ENCODE measurements around the gene XAB2.
"Not testable (repeated sequence)": the region's sequence is repeated elsewhere in the genome, so short reads cannot be mapped to it uniquely, and the experiment has no call there.

XAB2 gene

GRCh38 chr19:7648265-7649014 lies 19.1 kb upstream of the XAB2 start:
- no peak for DNase-seq

DNA sequence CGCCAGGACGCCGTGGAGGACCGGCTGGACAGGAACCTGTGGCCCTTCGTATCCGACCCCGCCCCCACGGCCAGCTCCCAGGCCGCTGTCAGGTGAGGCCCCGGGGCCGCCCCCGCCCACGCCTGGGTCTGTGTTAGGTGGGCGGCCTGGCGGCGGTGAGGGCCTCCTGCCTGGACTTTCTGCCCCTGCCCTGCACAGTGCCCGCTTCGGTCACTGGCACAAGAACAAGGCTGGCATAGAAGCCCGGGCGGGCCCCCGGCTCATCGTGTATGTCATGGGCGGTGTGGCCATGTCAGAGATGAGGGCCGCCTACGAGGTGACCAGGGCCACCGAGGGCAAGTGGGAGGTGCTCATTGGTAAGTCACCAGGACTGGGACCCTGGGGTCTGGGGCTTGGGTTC lies 17.8 kb upstream of the XAB2 start:
- no peak for DNase-seq

GRCh38 chr19:7646426-7646700 lies 17.0 kb upstream of the XAB2 start:
- no peak for DNase-seq

DNA sequence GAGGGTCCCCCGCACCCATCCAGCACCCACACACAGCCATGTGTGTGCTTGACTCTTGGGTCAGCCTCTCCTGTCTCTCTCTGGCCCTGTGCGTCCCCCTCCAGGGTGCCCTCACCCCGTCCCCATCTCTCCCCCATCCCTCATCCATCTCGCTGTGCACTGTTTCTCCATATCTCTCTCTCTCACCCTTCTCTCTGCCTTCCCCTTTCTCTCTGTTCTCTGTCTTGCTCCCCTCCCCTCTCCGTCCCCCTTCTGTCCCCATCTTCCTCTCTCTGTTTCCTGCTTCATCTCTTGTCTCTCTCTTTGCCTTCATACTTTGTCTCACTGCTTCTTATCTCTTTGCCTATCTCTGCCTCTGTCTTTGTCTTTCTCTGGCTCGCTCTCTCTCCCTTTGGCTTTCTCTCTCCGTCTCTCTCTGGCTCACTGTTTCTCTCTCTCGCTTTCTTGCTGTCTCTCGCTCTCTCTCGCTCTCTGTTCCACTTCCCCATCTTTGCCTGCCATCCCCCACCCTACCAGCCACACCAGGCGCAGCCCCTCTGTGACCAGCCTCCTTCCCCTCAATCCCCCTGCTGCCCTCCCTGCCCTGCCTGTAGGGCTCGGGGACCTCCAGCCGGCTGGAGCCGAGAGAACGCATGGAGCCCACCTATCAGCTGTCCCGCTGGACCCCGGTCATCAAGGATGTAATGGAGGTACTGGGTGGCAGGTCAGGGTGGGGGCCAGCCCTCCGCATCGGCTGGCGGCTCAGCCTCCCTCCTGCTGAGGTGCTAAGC lies 16.5 kb upstream of the XAB2 start:
- no peak for DNase-seq

GRCh38 chr19:7645163-7645562 lies 15.8 kb upstream of the XAB2 start:
- DNase-seq: no peak

DNA sequence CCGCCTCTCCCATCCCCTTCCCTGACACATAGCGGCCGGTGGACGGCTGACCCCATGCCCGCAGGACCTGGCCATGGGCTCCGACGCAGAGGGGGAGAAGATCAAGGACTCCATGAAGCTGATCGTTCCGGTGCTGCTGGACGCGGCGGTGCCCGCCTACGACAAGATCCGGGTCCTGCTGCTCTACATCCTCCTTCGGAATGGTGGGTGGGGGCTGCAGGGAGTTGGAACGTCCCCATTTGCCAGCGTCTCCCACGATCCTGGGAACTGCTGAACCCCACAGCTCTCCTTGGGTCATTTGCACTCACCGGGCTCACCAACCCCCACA lies 15.2 kb upstream of the XAB2 start:
- no peak for DNase-seq

GRCh38 chr19:7643629-7644549 lies 14.5 kb upstream of the XAB2 start:
- not testable (repeated sequence) for DNase-seq

GRCh38 chr19:7643031-7643415 lies 13.7 kb upstream of the XAB2 start:
- DNase-seq: no peak

GRCh38 chr19:7642295-7643030 lies 13.1 kb upstream of the XAB2 start:
- no peak for DNase-seq

DNA sequence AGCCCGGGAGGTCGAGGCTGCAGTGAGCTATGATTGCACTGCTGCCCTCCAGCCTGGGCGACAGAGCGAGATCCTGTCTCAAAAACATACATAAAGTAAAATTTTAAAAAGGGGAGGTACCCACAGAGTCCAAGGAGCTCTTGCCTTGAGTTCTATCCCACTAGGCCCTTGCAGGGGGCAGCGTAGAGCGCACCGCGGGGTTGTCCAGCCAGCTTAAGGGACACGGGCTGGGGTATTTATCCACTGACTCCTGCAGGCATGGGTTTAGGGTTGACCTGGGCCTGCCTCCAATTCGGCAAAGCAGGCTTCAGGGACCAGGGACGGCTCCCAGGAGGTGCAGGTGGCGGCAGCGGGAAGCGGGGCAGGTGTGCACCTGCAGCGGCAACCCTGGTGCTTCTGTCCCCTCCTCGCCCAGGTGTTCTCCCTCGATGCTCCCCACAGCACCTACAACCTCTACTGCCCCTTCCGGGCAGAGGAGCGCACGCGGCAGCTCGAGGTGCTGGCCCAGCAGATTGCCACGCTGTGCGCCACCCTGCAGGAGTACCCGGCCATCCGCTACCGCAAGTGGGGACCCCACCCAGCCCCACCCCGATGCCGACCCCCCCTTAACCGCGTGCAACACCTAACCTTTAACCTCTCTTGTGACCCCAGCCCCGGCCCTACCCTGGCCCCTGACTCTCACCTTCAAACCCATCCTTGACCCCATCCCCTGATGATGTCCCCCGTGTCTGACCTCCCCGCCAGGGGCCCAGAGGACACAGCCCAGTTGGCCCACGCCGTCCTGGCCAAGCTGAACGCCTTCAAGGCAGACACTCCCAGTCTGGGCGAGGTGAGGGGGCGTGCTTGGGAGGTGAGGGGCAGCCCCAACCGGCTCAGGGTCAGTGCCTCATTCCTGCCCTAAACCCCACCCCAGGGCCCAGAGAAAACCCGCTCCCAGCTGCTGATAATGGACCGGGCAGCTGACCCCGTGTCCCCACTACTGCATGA lies 12.2 kb upstream of the XAB2 start:
- DNase-seq: no peak

DNA sequence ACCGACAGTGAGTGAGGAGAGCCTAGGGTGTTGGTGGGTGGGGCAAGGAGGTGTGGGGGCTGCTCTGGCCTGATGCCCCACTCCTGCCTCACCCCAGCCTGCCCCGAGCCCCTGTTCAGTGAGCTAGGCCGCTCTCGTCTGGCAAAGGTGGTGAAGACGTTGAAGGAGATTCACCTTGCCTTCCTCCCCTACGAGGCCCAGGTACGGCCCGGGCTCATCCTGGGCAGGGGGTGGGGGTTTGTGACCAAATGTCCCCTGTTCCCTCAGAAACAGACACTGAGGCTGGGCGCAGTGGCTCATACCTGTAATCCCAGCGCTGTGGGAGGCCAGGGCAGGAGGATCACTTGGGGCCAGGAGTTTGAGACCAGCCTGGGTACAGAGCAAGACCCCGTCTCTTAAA lies 11.5 kb upstream of the XAB2 start:
- no peak for DNase-seq

GRCh38 chr19:7639863-7640348 lies 10.6 kb upstream of the XAB2 start:
- DNase-seq: no peak

GRCh38 chr19:7638802-7639465 lies 9.6 kb upstream of the XAB2 start:
- no peak for DNase-seq

GRCh38 chr19:7637374-7638256 lies 8.3 kb upstream of the XAB2 start:
- no peak for DNase-seq

DNA sequence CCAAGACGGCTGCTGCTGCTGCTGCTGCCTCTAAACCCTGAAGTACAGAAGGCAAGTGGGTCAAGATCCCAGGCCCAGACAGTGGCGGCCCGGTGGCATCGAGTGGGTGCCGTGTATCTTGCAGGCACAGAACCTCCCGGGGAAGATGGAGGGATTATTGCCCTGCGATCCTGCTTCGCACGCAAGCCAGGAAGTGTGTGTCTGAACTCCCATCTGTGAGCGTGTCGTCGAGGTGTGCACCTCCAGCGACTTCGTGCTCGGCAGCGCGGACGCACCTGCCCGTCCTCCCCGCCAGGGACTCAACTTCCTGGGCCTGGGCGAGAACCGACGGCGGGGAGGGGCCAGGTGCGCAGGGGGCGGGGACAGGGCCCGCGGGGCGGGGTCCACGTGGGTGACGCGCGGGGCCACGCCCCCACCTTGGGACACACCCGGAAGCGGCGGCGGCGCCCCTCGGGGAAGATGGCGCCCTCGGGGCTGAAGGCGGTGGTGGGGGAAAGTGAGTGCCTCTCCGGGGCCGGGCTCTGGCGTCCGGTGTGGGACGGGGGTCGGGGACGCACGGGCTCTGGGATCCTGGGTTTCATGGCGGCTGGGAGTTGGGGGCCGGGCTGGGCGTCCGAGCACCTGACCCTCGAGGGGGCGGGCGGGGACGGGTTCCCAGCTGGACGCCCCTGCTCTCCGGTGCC lies 7.5 kb upstream of the XAB2 start, which contains the start of gene STXBP2:
STXBP2 (plus strand) TSS at position 420 of the 683 bp plus-strand sequence; CDS start at position 460, 40 bp downstream.
- DNase-seq: peak in 1 of 2 experiments; percentile 53

GRCh38 chr19:7636317-7636690 lies 7.0 kb upstream of the XAB2 start:
- DNase-seq: no peak

DNA sequence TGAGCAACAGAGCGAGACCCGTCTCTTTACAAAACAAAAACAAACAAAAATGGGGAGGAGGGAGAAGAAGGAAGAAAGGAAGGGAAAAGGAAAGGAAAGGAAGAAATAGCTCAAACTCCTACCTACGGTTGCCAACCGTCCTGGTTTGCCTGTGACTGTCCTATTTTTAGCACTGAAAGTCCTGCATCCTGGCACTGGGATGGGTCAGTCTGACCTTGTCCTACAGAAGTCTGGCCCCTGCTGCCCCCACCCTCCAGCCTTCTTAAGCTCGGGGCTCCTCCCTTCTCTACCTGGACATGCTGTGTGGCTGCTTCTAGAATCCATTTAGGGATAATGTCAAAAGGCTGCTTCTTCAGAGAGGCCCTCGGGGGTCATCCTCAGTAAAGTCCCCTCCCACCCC lies 6.3 kb upstream of the XAB2 start:
- no peak for DNase-seq

- no peak for DNase-seq
These were observed 4.4 kb upstream of the XAB2 start, which contains the start of gene PCP2 for GRCh38 chr19:7633698-7634097. PCP2 (minus strand) TSS chr19:7633719; CDS start chr19:7633457, 262 bp downstream.

All from SW 1271 (cell line).